ENCODE results near the gene TMEM191C.
"Not testable (repeated sequence)": the region's sequence is repeated elsewhere in the genome, so short reads cannot be mapped to it uniquely, and the experiment has no call there.

TMEM191C gene

DNA sequence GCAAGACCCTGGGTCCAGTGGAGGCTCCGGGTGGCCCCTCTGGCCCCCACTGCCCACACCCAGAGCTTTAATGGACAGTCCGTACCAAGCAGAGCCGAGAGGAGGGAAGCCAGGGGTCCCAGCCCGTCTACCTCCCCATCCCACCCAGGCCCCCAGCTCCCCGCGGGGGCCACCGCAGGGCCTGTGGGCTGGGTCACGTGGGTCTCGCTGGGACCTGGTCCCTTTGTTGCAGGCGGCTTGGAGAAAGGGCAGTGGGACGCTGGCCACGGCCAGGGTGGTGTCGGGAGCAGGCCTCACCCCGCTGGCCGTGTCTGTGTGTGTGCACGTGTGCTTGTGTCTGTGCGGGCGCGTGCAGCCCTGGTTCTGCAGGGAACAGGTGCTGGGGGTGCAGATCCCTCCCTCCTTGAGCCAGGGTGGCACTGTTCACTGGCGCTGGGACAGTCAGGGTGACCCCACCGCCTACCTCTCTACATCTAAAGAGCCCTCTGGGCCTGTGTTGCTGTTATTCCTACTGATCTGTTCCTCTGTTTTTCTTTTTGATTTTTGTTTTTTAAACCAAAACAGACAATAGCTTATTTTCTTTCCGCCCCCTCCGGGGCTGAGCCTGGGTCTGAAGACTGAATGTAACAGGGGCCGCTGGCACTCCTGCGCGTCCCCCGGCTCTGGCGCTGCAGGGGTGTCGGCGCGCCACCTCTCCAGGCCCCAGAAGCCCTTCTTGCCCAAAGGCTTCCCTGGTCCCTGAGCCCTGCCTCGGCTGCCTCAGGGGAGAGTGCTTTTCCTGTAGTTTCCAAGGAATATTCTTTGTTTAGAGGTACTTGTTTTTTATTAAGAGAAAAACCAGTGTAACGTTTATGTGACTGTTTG lies 20.1 kb upstream of the TMEM191C start:
- DNase-seq, result no peak

DNA sequence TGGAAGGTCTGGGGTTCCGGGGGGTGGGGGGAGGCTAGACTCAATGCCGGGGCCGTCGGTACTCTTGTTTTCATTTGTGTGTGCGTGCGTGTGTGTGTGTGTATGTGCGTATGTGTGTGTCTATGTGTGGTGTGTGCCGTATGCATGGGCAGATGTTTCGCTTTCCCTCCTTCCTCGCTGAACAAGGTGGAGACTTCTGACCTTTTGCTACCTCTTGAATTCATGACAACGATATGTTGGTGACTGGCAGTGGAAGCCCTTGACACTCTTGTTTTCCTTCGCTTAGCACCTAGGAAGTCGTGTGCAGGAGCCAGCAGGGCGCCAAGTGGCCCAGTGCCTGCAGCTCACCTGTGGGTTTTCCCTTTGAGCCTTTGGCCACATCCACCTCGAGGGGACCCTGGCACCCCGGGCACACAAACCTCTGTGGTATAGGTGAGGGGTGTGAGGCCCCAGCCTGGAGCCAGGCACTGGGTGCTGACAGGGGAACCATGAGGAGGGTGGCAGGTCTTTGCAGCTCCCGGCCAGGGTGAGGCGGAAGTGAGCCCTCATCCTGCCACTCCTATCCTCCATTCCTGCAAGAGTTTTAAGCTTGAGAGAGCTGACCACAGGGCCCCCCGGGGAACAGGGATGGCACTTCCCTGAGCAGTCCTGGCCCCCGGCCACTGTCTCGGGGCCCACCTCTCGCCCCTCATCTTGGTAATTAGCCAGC lies 19.3 kb upstream of the TMEM191C start:
- DNase-seq, result no peak

DNA sequence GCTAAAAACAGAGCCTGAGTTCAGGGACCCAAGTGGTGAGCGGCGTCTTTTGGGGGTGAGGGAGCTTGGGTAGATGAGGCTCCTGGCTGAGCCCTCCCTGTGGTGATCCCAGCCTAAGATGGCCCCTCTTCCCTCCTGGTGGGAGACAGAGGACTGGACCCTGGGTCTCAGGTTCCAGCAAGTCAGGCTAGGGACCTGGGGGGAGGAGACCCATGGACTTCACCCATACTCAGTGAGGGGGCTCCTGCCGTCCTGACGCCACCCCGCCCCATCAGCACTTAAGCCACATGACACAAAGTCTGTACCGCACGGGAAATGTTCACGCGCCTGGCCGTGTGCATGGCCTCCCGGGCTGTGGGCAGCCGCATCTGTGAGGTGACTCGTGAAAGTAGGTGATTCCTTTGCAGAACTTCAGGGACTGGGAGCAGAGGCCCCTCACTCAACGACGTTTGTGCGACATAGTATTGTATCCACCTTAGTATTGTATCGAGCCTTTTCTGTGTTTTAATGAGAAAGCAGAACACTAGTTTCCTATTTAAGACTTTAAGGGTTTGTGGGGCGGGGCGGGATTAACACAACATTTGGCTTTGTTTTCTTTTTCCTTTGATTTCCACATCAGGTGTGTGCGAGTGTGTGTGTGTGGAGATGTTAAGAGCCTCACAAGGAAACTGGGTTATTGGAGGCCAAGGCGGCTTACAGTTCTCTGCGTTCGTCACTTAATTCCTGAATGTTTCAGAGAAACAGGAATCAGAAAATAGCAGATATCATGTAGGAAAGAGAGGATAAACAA lies 18.4 kb upstream of the TMEM191C start:
- DNase-seq, result no peak

DNA sequence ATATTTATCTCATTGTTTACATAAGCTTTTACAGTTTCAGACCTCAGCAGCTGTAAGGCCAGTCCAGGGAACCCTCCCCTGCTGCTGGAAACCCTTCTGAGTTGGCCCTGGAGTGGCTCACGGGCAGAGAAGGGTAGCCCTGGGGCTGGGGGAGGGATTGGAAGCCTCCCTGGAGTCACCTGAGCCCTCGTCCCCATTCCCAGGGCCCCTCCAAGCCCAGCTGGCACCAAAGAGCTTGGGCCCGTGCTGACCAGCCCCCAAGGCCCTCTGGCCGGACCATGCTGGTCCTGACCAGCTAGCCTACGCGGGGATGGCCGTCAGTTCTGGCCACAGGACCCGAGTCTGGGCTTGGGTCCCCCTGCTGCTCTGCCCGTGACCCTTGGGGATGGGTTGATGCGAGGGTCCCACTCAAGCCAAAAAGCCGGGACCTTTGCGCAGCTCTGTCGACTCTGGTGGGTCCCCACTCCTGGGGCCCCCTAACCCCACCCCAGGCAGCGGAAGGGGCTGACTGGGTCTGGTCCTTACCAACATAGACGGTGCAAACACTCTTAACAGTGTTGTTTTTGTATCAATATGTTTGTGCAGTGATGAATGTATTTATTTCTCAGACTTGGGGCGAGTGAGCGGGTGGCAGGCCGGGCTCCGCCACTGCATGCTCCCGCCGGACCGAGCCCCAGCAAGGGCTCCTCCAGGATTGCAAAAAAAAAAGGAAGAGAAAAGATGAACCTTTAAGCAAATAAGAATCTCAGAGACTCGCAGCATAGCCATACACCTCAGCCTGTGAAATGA lies 17.5 kb upstream of the TMEM191C start:
- DNase-seq, result no peak

DNA sequence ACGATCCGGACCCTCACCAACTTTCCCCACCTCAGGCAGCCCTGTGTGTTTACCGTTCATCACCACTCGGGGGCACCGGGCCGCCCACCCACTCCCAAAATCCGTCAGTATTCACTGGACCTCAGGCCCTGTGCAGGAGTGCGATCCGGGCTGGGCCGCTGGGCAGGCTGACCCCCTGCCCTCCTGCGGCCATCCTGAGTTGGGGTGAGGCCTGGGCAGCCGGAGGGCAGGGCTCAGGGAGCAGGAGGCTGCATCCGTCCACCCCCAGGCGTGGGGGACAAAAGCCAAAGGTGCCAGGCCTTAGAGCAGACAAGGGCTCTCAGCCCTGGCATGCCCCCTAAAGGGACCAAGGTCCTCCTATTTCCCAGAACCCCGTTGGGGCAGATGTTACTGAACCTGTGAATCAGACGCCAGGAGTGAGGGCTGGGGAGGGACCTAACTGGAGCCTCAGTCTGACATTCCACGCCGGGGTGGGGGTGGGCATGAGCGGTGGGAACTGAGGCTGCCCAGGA lies 16.8 kb upstream of the TMEM191C start:
- DNase-seq, result no peak

DNA sequence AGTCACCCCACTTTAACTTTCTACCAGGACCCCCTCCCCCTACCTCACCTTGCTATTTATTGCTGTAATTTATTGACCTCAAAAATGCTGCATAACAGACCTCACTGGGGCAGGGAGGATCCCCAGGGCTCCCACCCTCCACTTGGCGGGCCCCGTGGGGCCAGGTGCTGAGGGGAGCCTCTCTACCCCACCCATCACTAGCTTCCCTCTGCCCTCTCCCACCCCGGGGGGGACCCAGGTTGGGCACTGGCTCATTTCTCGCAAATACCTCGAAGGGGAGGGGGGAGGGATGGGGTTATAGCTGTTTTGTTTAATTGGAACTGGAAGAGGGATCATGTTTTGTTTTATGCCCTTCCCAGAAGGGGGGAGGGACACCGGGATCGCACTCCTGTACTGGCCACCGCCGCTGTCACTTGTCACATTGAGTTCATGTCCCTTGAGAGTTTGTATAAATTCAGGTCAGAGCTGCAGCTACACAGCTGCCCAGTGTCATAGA lies 16.3 kb upstream of the TMEM191C start:
- no peak for DNase-seq

DNA sequence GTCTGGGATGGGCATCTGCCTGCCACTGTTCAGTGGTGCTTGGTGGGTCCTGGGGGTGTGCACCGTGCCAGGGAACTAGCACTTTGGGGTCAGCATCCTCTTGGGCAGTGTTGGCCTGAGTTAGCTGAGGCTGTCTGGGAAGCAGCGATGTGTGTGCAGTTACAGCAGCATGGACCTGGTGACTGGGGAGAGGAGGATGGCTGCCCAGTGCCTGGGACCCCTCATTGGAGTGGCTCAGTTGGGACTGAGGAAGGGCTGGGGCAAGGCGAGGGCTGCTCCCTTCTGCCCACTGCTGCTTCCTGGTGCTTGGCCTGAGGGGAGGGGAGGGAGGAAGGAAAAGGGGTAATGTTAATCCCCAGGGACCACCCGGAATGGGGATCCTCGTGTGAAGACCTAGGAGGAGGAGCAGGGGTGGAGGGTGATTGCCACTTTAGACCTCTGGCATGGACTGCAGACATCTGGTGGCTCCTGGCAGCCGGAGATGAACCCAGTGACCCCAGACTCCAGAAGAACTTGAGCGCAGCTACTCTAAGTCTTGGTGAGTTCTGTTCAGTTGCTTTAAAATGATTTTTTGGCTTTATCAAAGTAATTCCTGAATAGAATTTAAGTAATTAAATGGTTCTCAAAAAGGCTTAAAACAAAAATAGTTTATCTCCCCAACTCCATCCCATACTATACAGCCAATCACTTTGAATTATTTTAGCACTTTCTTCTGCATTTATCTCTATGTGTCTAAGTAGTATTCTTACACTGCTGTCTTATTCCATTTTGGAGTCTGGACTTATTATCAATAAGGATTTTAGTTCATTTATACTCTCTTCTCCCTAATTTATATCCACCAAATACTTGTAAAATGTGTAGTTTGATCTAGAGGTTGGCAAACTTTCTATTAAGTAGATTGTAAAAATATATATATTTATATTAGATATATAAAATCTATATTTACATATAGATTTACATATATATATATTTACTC lies 15.4 kb upstream of the TMEM191C start:
- no peak for DNase-seq

DNA sequence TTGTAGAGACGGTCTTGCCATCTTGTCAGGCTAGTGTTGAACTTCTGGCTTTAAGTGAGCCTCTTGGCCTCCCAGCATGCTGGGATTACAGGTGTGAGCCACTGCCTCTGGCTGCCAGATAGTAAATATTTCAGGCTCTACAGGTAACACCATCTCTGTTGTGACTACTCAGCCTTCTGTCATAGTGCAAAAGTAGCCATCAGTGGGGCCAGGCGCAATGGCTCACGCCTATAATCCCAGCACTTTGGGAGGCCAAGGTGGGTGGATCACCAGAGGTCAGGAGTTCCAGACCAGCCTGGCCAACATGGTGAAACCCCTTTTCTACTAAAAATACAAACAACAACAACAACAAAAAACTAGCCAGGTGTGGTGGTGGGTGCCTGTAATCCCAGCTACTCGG lies 14.5 kb upstream of the TMEM191C start:
- DNase-seq, result not testable (repeated sequence)

DNA sequence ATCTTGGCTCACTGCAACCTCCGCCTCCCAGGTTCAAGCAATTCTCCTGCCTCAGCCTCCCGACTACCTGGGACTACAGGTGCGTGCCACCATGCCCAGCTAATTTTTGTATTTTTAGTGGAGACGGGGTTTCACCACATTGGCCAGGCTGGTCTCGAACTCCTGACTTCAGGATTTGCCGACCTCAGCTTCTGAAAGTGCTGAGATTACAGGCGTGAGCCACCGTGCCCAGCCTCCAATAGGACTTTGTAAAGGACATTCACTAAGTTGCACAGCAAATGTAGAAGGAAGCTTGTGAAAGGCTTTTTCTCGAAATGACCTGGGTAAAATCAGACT lies 12.2 kb upstream of the TMEM191C start:
- DNase-seq, result not testable (repeated sequence)

DNA sequence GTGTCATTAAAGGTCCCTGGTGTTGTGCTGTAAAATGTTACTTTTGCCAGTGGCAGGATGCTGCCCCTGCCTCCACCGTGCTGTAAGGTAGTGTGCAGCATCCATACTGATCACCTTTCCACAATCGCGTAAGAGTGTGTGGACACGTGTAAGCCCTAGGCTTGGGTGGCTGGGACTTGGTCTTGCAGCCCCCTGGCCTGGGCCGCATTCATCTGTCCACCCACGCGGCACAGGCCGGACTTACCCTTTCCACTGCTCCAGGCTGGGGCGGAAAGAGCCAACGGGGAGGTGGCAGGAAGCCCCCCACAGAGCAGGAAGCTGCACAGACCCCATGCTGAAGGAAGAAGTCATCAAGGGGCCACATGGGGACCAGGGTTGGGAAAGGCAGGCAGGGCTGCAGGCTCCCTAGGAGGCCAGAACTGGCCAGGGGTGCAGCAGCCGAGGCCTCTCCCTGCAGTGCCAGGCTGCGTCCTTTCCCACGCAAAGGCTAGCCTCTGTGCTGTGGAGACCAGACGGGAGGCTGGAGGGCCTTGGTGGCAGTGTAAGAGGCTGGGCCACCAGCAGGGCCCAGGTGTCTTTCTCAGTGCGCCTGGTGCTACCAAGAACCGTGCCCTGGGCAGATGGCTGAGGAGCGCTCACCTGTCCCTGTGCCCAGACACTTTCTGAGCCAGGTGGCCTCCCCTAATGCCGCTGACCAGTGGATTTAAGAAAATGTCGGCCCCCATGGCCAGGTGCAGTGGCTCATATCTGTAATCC lies 11.7 kb upstream of the TMEM191C start:
- DNase-seq, result no peak

DNA sequence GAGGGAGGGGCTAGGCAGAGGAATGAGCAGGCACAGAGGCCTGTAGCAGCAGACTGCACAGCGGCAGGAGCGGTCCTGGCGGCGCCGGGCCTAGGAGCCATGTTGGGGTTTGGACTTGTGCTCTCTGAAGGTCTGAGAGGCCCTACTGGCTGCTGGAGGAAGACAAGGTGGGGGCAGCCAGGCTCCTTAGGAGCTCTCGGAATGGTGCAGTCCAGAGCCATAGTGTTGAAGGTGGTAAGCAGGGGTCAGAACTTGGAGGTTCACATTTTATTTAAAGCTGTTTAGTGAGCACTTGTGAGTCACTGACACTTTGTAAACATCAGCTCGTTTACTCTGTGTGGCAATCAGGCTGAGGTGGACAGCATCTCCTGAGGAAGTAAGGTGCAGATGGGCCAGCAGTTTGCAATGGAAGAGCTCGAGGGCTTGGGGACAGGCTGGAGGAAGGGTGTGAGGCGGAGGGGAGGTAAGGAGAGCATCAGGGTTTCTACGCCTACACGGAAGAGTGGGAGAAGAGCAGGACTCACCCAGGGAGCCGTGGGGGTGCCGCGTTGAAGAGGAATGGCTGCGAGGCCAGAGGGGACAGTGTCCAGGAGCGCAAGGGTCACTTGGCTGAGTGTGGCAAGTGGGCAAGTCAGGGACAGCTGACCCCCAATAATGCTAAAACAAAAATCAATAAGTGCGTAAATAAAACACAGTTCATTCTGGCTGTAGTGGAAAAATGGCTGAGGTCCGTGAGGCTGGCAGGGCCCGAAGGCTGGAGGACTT lies 10.0 kb upstream of the TMEM191C start:
- DNase-seq, result no peak

DNA sequence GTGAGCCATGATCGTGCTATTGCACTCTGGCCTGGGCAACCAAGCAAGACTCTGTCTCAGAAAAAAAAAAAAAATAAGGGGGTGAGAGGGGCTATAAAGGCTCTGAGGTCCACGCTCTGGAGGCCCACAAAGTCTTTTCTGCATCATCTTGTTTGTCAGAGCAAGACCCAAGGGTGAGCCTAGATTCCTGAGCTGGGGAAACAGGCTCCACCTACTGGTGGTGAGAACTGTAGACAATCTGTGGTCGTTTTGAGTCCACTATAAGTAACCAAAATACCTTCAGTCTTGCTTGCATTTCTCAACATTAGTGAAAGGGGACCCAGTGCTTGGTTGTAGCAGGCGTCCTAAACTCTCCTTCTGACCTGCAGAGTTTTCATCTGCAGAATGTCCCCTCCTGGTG lies 4.5 kb upstream of the TMEM191C start:
- DNase-seq, result not testable (repeated sequence)

DNA sequence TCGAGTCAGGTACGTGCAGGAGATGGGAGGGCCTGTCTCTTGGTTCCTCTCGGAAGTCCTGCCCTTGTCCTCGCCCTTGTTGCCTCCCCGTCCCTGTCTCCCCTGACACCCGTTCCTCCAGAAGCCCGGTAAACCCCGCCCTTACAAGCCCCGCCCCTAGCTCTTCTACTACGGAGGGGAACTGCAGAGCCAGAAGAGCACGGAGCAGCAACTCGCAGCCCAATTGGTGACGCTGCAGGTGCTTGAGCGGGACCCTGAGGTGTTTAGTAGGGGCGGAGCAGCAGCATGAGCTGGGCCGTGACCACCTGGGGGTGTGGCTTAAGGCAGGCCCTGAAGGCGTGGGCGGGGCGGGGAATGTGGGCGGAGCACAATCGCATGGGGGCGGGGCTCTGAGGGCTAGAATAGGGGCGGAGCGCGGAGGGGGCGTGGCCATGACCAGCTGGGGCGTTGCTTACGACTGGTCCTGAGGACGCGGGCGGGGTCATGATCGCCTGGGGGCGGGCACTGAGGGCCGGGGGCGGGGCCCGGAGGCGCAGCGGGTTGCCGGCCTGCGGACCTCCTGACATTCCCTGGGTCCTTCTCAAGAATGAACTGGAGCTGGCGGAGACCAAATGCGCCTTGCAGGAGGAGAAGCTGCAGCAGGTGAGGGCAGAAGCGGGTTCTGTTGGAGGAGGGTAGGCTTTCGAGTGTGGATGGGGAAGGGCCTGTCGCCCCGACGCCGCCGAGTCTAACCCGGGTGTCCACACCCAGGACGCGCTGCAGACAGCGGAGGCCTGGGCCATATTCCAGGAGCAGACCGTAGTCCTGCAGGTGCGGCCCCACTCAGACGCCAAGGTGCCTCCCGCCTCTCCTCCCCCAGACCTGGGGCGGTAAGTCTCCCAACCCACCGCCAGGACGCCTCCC lies 1.3 kb downstream of the TMEM191C start:
- peak; percentile 56 for DNase-seq

DNA sequence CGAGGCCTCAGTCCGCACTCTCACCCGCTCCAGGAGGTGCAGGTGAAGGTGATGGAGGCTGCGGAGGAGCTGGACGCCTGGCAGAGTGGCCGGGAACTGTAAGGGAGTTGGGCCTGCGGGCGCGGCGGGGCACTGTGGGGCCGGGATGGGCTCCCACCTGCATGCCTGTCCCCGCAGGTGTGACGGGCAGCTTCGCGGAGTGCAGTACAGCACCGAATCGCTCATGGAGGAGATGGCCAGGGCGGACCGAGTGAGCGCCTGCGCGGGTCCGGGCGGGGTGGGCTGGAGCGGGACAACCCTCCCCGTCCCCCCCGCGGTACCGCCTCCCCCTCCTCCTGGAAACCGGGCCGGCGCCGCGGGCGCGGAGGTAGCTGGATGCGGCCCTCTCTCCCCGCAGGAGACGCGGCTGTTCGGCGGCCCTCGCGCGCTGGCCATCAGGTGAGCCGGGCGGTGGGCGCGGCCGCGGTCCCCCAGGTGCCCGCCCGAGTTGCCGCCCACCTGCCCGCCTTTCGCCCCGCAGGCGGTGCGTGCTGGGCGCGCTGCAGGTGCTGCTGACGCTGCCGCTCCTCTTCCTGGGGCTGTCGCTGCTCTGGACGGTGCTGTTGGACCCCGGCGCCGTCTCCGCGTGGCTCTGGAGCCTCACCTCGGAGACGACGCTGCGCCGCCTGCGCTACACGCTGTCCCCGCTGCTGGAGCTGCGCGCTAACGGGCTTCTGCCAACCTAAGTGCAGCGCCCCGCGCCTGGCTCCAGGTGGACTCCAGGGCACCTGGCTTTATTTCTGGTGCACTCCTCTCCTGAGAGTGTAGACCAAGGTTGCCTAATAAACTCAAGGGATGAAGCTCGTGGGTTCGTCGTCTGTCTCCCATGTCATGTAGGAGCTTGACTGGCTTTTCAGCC lies 2.2 kb downstream of the TMEM191C start:
- DNase-seq, result not testable (repeated sequence)

DNA sequence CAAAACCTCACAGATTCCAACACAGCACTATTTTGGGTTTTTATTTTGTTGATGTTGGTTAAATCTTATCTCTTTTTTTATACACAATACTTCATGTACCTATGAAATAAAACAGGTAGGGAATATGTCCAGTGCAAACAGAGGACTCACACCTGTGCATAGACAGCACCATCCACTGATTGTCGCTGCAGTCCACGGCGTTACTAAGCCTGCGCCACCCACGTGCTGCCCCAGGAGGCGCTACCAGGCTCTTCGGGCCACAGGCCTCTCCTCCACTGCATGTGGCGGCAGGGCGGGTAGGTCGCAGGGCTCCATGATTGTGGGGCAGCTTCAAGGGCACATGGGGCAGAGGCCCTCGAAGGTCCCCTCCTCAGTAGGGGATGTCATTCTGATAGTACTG lies 5.8 kb downstream of the TMEM191C start:
- not testable (repeated sequence) for DNase-seq

DNA sequence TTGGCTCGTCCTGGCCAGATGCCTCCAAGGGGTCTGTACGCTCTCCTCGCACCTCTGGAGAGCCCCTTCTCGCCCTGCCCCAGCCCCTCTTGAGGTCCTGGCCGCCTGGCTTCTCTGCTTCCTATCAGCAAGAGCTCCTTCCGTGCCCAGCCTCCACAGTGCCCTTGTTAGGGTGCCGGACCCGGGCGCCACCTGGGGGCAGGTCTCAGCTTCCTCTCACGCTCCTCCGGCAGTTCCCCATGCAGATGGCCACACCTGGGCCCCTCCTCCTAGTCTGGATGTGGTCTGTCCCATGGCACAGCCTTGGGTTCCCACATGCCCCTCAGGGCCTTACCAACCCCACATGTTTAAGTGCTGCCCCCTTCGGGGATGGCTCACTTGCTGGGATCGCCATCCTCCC lies 6.5 kb downstream of the TMEM191C start:
- DNase-seq, result not testable (repeated sequence)

DNA sequence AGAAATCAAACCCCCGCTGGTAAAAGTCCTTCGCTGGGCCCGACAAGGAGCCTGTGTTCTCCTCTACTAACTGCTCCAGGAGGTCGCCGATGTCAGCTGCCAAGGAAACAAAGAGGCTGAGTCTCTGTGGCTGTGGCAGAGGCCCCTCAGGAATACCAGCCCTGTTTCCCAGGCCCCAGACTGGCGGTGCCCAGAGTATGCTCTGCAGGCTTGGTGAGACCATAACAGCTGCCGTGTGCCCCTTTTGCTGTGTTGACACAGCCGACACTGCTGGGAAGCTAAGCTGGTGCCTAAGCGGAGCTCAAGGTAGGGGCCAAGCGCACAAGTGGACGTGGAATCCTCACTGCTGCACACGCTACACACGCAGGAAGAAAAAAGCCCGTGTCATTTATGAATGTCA lies 16.9 kb downstream of the TMEM191C start:
- DNase-seq, result not testable (repeated sequence)

All from fibroblast of skin of right quadriceps (primary cell).